ENCODE data around the gene SPEM3.

Gene SPEM3

DNA sequence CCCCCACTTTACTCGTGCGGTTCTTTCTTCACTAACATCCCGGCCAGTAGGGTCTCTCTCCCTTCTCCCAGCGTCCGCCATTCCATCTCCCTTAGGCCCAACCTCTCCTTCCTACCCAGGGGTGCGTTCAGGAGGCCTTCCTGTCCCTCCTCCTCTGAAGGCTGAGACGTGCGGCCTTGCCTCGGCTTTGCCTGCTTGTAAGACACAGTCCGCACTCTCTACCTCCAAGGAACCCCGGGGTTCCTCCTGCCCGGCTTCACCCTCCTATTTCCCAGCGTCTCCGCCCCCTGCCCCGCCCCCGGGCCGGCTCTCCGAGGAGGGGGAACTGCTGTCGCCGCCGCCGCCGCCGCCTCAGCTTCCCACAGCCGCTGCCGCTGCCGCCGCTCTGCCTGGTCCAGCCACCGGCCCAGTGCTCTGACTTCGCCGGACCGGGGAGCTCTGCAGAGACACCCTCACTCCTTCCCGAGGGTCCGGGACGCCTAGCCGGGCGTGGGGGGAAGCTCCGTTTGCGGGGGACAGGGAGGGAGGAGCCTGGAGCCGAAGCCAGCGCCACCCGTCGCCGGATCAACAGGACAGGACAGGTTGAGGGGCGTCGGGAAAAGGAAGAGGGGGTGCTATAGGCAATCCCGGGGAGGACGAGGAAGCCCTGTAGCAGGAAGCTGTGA lies 9.4 kb downstream of the SPEM3 start:
- H3K4me3 ChIP-seq (ENCODE audit: low read length) = peak overlapping the region; percentile 3; the same call in 1 of the 2 replicates
- TF ChIP-seq ZNF274 (IDR thresholded peaks at IDR 0.05; ENCODE audit: low read depth, low read length) = no peak

DNA sequence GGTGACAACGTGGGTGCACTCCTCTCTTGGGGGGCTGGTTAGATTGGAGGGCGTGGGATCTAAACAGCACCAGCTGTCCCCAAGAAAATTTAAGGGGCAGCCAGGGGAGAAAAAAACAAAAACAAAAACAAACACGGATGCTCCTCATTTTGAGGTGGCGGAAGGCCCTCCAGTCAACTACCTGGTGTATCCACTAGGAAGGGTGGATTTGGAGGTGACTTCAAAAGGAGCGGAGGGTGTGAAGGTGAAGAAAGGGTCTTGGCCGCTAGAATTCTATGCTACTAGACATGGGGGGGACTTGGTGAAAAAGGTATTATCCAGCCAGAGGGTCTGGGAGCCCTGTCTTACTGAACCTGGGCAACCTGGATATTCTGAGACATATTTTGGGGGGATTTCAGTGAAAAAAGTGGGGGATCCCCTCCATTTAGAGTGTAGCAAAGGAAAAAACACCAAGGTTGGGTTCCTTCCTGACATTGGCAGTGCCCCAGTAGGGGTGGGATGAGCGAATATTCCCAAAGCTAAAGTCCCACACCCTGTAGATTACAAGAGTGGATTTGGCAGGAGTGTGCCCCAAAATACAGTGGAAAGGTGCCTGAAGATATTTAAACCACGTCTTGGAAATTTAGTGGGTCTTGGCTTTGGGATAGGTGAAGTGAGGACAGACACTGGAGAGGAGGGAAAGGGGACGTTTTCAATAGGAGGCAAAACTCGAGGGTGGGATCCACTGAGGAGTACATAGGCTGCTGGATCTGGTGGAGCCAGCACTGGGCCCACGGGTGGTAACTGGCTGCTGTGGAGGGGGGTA lies 10.2 kb downstream of the SPEM3 start:
- H3K4me3 ChIP-seq (ENCODE audit: low read length) = no peak overlapping the region; the same call in 1 of the 2 replicates
- TF ChIP-seq ZNF274 (IDR thresholded peaks at IDR 0.05; ENCODE audit: low read depth, low read length) = no peak

DNA sequence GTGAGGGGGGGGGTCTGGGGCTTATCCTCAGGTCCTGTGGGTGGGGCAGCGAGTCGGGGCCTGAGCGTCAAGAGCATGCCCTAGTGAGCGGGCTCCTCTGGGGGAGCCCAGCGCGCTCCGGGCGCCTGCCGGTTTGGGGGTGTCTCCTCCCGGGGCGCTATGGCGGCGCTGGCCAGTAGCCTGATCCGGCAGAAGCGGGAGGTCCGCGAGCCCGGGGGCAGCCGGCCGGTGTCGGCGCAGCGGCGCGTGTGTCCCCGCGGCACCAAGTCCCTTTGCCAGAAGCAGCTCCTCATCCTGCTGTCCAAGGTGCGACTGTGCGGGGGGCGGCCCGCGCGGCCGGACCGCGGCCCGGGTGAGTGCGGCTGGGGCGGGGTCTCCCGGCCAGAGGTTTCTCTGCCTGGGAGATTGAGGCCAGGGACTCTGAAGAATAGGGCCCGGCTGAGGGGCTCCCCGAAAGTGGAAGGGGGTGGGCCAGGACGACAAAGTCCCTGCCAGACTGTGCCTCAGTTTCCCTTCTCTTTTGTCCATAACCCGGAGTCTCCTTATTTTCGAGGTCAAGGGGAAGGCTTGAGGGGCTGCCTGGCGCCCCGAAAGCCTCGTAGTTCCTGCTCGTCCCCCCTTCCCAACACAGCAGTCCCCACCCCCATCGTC lies 10.9 kb downstream of the SPEM3 start, which contains the start of gene FGF11:
Gene FGF11, plus strand, starts transcription at position 51 of the 651 bp plus-strand sequence. Its CDS starts 109 bp downstream, at position 160.
- no peak for TF ChIP-seq ZNF274 (IDR thresholded peaks at IDR 0.05; ENCODE audit: low read depth, low read length)
- H3K4me3 ChIP-seq (ENCODE audit: low read length) = peak within 1 kb of the TSS; percentile 55; the same call in 1 of the 2 replicates

DNA sequence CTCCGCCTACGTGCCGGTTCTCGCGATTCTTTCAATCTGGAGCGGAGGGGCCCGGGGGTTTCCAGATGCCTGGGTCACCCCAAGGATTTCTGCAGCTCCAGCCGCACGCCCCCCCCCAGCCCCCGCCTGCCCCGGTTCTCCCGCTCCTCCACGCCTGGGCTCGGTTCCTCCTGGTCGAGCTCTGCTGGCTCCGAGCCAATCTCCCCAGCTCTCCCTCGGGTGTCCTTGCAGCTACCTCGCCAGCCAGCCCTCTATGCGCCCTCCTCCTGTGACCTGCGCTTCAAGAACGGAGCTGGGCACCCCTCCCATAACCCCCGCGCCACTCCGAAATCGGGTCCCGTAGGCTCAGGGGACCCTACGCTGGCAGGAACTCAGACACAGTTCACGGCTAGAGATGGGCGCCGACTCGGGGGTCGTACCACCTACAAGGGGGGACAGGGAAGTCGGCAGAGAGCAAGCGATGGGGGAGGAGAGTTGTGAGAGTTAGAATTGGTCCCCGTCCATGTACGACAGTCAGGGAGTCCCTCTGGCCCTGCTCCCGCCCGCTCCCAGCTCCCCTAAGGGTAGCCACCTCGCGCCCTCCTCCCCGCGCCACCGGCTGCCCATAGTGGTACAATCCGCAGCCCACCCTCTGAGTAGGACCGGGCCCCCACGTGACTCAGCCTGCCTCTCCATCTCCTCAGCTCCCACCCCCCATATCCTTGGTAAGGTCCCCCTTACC lies 11.6 kb downstream of the SPEM3 start:
- peak overlapping the region; percentile 55; the same call in 1 of the 2 replicates for H3K4me3 ChIP-seq (ENCODE audit: low read length)
- no peak for TF ChIP-seq ZNF274 (IDR thresholded peaks at IDR 0.05; ENCODE audit: low read depth, low read length)

DNA sequence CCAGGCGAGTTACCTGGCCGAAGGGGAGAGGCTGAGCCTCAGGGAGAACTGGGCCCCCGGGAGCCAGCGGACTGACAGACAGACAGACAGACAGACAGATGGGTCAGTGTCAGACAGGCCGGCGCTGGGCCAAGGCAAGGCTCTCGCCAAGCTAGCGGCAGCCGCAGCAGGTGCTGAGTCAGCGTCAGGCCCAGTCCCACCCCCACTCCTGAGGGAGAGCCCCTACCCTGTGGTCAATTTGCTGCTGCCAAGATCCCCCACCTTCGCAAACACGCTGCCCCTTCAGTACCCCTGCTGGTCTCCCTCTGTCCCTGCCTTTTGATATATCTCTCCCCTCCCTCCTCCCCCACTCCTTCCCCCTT lies 12.2 kb downstream of the SPEM3 start:
- H3K4me3 ChIP-seq (ENCODE audit: low read length) = no peak overlapping the region; the same call in 1 of the 2 replicates
- TF ChIP-seq ZNF274 (IDR thresholded peaks at IDR 0.05; ENCODE audit: low read depth, low read length) = no peak

DNA sequence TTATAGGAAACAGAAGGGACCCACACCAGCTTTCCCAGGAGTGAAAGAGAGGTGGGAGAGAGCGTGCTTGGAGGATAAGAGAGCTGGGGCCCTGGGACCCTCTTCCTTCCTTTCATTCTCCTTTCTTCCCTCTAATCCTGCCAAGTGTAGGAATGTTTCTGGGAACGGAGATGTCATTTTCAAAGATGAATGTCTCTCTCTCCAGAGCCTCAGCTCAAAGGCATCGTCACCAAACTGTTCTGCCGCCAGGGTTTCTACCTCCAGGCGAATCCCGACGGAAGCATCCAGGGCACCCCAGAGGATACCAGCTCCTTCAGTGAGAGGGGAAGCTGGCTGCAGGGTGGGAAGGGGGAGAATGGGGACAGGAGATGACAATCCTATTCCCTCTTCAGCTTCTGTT lies 12.6 kb downstream of the SPEM3 start:
- no peak overlapping the region for H3K4me3 ChIP-seq (ENCODE audit: low read length)
- no peak for TF ChIP-seq ZNF274 (IDR thresholded peaks at IDR 0.05; ENCODE audit: low read depth, low read length)

DNA sequence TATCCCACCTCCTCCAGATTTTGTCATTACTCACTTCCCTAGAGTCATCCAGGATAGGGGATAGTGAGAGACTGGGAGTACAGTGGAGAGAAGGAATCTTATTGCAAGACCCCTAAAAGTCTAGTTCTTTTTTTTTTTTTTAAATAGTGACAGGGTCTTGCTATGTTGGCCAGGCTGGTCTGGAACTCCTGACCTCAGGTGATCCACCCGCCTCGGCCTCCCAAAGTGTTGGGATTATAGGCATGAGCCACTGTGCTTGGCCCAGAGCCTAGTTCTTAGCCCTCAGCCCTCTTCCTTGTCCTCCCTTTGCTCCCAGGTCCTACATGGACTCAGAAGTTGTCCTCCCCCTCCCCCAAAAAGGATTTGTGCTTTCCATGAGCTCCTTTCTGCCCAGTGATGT lies 13.5 kb downstream of the SPEM3 start:
- H3K4me3 ChIP-seq (ENCODE audit: low read length) = no peak overlapping the region
- TF ChIP-seq ZNF274 (IDR thresholded peaks at IDR 0.05; ENCODE audit: low read depth, low read length) = no peak

DNA sequence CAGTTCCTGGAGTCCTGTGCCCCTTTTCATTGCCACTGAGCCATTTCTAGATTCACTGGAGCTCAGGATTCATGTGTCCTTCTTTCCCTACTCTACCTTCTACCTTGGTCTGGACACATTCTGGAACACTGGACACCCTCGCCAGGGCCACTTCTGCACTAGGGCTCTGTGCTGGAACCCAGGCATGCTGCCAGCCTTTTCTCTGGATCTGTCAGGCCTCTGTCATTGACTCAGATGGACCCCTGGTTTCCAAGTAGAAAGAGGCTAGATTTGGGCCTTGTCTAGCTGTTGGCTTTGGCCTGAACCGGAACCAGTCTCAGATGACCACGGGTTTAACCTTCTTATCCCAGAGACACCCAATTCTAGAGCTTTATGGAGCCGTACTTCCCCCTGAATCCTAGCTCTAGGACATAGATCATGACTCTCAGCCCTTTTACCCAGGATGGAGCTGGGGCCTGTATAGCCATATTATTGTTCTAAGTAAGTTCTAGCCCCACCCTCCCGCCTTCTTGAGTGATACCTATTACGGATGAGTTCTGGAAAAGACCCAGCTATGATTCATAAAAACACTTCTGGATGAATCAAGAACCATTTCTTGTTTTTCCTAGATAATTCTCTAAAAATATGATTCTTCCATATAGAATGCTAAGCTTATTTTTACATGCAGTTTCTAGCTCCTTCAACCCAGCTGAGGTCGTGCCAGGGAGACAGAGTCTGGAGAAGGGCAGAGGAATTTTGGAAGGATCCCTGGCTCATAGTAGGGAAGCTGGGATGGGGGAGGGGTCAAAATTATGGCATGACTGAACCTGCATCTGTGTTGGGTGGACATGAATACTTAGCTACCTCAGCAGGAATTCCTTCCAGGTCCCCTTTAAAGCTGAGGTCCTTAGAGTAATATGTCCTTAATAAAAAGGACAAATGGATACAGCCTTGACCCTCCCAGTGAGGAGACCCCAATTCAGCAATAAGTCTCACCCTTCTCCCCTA lies 15.1 kb downstream of the SPEM3 start:
- H3K4me3 ChIP-seq (ENCODE audit: low read length) = no peak overlapping the region

DNA sequence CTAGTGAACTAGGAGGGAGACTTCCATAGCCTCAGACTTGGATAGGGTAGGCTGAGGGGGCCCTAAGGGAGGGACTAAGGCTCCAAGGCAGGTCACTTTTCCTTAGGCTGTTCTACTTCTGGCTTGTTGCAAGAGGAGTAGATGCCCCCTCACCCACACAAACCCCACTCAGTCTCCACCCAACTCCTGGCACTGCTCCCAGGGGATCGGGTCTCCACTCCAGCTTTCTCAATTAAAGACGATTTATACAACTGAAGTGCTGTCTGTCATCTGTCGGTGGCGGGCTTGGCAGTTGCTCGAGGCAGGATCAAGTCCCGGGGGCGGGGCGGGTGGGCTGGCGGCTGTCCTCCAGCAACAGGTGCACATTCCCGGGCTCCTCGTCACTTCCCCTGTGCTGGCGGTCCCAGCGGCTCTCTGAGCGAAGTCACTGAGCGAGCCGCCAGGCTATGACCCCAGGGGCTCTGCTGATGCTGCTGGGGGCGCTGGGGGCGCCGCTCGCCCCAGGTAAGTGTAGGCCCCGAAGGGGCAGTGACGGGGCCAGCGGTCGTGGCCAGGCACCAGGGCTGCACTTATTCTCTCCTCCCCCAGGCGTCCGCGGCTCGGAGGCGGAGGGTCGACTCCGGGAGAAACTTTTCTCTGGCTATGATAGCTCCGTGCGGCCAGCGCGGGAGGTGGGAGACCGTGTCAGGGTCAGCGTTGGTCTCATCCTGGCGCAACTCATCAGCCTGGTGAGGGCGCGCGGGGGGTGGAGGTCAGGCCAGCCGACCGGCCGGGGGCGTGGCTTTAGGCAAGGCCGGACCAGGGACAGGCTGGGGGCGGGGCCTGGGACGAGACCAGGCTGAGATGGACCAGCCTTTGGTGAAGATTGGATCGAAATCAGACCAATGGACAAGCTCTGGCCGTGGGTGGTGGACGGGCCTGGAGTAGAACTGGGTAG lies 16.3 kb downstream of the SPEM3 start, which contains the start of gene CHRNB1:
Gene CHRNB1, plus strand, starts transcription at position 380 of the 937 bp plus-strand sequence. Its CDS starts 67 bp downstream, at position 447.
- TF ChIP-seq ZNF274 (IDR thresholded peaks at IDR 0.05; ENCODE audit: low read depth, low read length) = no peak
- H3K4me3 ChIP-seq (ENCODE audit: low read length) = peak within 1 kb of the TSS; percentile 24; the same call in 1 of the 2 replicates

More for the DNA sequence above, 15.1 kb downstream of the SPEM3 start:
- TF ChIP-seq ZNF274 (IDR thresholded peaks at IDR 0.05; ENCODE audit: low read depth, low read length) = no peak

DNA sequence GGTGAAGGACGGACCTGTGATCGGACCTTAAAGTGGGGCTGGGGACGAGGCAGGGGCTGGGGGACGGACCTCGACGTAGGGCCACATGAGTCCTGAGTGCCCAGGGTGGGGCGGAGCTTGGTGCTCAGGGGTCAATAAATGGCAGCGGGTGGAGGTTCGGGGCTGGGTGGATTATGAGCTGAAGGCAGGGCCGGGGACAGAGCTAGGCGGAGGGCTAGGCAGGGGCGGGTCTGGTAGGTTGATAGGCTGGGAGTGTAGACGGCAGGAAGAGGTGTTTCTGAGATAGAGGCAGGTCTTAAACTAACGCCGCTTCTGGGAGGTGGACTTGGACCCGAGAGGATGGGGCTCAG lies 16.9 kb downstream of the SPEM3 start:
- H3K4me3 ChIP-seq (ENCODE audit: low read length) = no peak overlapping the region; the same call in 1 of the 2 replicates

DNA sequence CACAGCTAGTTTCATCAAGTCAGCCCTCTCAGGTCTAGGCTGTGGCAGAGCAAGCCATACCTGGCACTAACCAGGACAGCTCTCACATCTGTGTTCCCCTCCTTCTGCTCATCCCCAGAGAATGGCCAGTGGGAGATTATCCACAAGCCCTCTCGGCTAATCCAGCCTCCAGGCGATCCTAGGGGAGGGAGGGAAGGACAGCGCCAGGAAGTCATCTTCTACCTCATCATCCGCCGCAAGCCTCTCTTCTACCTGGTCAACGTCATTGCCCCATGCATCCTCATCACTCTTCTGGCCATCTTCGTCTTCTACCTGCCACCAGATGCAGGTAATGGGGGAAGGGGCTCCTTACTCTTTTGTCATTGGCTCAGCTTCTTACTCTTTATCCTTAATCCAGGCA lies 19.8 kb downstream of the SPEM3 start:
- TF ChIP-seq ZNF274 (IDR thresholded peaks at IDR 0.05; ENCODE audit: low read depth, low read length) = no peak
- no peak overlapping the region for H3K4me3 ChIP-seq (ENCODE audit: low read length)

More for the DNA sequence above, 16.9 kb downstream of the SPEM3 start:
- no peak for TF ChIP-seq ZNF274 (IDR thresholded peaks at IDR 0.05; ENCODE audit: low read depth, low read length)
